Measurements from ENCODE around the gene GNAT1. TPM values are rescaled to one million over a fixed set of nuclear protein-coding genes. Genes with fewer than 3 reads are reported as not detected.
A peak's percentile ranks its signal among the peaks of the same experiment; 100 is the strongest.

Gene GNAT1
- total RNA-seq, 1 experiment from 2014 or later = not detected

DNA sequence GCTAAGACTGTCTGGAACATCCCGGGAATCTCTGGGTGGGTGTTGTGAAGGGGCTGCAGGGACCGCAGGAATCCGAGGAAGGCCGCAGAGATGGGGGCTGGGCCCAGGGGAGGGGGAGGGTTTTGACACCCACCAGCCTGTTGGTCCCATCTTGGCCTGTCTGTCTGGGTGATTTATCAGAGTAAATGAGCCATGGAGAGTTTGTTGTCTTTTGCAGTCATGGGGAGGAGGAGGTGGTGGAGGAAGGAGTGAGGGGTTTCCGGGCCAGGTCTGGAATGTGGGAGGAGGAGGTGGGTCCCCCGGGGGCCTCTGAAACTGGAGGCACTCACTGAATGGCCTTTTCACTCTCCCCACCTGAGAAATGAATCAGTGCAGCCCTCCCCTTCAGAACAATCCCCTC, 24.8 kb upstream of the GNAT1 start:
- peak in 1 of 2 experiments; percentile 58 for DNase-seq
- Histone ChIP-seq H2AFZ (no peak overlapping the region), H3K9me2 (ENCODE audit: insufficient read depth) (no peaks in the 10 kb centered on the region), H3K27ac (no peak overlapping the region), H3K27me3 (ENCODE audit: insufficient read depth, low read depth) (no peaks in the 10 kb centered on the region), H4K20me1 (ENCODE audit: insufficient read depth) (no peaks in the 10 kb centered on the region), H3K4me3 (no peak overlapping the region), H3F3A (ENCODE audit: insufficient read depth, low read depth) (no peaks in the 10 kb centered on the region; the same call in 1 of the 2 replicates), H3K4me1 (replicated peaks; ENCODE audit: insufficient read depth) (peaks cover 33% of the 10 kb centered on the region), H3K36me3 (ENCODE audit: low read depth) (no peaks in the 10 kb centered on the region), H3K4me2 (no peak overlapping the region), H3K9me3 (ENCODE audit: insufficient read depth, low read depth) (no peaks in the 10 kb centered on the region), H3K79me2 (ENCODE audit: low read depth) (no peaks in the 10 kb centered on the region)
- TF ChIP-seq, protein P1, sequence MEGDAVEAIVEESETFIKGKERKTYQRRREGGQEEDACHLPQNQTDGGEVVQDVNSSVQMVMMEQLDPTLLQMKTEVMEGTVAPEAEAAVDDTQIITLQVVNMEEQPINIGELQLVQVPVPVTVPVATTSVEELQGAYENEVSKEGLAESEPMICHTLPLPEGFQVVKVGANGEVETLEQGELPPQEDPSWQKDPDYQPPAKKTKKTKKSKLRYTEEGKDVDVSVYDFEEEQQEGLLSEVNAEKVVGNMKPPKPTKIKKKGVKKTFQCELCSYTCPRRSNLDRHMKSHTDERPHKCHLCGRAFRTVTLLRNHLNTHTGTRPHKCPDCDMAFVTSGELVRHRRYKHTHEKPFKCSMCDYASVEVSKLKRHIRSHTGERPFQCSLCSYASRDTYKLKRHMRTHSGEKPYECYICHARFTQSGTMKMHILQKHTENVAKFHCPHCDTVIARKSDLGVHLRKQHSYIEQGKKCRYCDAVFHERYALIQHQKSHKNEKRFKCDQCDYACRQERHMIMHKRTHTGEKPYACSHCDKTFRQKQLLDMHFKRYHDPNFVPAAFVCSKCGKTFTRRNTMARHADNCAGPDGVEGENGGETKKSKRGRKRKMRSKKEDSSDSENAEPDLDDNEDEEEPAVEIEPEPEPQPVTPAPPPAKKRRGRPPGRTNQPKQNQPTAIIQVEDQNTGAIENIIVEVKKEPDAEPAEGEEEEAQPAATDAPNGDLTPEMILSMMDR (conservative IDR thresholded peaks at IDR 0.05) = no peak
- no peak for TF ChIP-seq EZH2 (IDR thresholded peaks at IDR 0.05; ENCODE audit: low read depth)
- ChIA-PET CTCF (no interaction called here), POLR2A (ENCODE audit: unreplicated experiment) (no interaction called here)
- BruUV-seq (replicated peaks) = no TSS peak
- intact Hi-C loops (cut with micrococcal nuclease; ENCODE audit: unreplicated experiment) = loop anchor here (1.0 kb wide), 1 partner anchor 11 kb away; the partner anchor contains the start of gene SEMA3F

DNA sequence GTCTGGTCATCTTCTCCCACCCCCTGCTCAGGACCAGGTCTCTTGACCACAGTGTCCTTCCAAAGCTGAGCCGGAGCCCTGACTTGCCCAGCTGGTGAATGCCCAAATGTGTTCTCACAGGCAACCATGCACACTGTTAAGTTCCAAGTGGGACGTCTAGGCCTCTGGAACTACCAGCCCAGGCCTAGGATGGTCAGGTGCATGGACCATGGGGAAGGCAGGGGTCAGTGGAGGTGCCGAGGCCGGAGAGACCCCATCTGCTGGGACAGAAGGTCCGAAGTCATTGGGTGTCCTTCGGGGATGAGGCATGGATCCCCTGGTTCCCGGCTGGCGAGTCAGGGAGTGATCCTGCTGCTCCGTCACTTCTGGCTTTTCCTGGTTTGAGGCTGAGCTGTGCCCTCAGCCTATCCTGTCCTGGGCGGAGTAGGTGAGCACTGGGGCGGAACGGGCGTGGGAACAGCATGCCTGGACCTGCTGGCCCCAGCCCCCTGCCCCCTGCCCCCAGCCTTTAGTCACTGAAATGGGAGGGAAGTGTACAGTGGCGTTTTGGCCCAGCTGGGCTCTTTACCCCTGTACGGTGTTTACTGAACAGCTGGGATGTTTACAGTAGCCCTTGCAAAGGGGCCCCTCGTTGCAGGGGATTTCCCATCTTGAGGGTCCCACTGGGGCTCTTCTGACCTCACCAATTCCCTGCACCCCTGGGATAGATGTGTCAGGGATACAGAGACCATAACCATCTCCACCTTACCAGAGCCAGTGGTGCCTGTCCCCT, 24.2 kb upstream of the GNAT1 start:
- Histone ChIP-seq H3K27me3 (ENCODE audit: insufficient read depth, low read depth) (no peaks in the 10 kb centered on the region), H3K4me2 (no peak overlapping the region), H3K9me2 (ENCODE audit: insufficient read depth) (no peaks in the 10 kb centered on the region), H3K27ac (no peak overlapping the region), H3F3A (ENCODE audit: insufficient read depth, low read depth) (no peaks in the 10 kb centered on the region; the same call in 1 of the 2 replicates), H3K4me1 (replicated peaks; ENCODE audit: insufficient read depth) (peaks cover 28% of the 10 kb centered on the region), H3K79me2 (ENCODE audit: low read depth) (no peaks in the 10 kb centered on the region), H3K4me3 (no peak overlapping the region), H4K20me1 (ENCODE audit: insufficient read depth) (no peaks in the 10 kb centered on the region), H2AFZ (no peak overlapping the region), H3K9me3 (ENCODE audit: insufficient read depth, low read depth) (no peaks in the 10 kb centered on the region), H3K36me3 (ENCODE audit: low read depth) (no peaks in the 10 kb centered on the region)
- BruUV-seq (replicated peaks) = no TSS peak
- peak; percentile 46 to 83 for DNase-seq
- TF ChIP-seq, protein P1 (conservative IDR thresholded peaks at IDR 0.05) = no peak
- TF ChIP-seq EZH2 (IDR thresholded peaks at IDR 0.05; ENCODE audit: low read depth) = no peak
- intact Hi-C loops (cut with micrococcal nuclease; ENCODE audit: unreplicated experiment) = loop anchor here (1.0 kb wide), 1 partner anchor 12 kb away; the partner anchor contains the start of gene SEMA3F
- ChIA-PET POLR2A (ENCODE audit: unreplicated experiment) (interaction anchor here (0.6 kb wide), 1 partner anchor 136 kb away, joined by 3 read pairs; no protein-coding TSS in a partner anchor), CTCF (no interaction called here)

DNA sequence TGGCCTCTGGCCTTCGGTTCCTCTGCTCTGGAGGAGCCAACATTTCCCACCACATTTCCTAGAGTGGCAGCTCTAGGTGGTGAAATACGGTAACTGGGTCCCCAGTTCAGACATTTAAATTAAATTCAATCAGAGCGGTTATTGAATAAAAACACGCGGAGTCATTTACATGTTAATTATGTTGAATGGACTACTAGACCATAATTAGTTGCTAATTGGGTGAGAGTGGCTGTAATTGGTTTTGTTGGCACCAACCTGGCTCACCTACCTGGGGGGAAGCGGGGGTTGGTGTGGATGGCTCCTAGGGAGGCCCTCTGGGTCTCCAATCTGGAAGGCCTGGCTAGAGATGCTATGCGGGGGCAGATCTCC, 23.6 kb upstream of the GNAT1 start:
- TF ChIP-seq, protein P1 (conservative IDR thresholded peaks at IDR 0.05) = no peak
- TF ChIP-seq EZH2 (IDR thresholded peaks at IDR 0.05; ENCODE audit: low read depth) = no peak
- no peak overlapping the region for H3K4me2 ChIP-seq
- ChIA-PET CTCF (no interaction called here), POLR2A (ENCODE audit: unreplicated experiment) (interaction anchor here (0.6 kb wide), 1 partner anchor 135 kb away, joined by 3 read pairs; no protein-coding TSS in a partner anchor)
- no peaks in the 10 kb centered on the region for H3K9me3 ChIP-seq (ENCODE audit: insufficient read depth, low read depth)
- no peaks in the 10 kb centered on the region for H3K79me2 ChIP-seq (ENCODE audit: low read depth)
- DNase-seq = no peak
- H3K4me1 ChIP-seq (replicated peaks; ENCODE audit: insufficient read depth) = peaks cover 27% of the 10 kb centered on the region
- H3K9me2 ChIP-seq (ENCODE audit: insufficient read depth) = no peaks in the 10 kb centered on the region
- intact Hi-C loops (cut with micrococcal nuclease; ENCODE audit: unreplicated experiment) = loop anchor here (1.0 kb wide), 1 partner anchor 13 kb away; the partner anchor contains the start of gene SEMA3F
- TSS peak; percentile 39 for BruUV-seq (replicated peaks)
- H2AFZ ChIP-seq = no peak overlapping the region
- H3K27ac ChIP-seq = no peak overlapping the region
- H3K4me3 ChIP-seq = no peak overlapping the region
- H3F3A ChIP-seq (ENCODE audit: insufficient read depth, low read depth) = no peaks in the 10 kb centered on the region; the same call in 1 of the 2 replicates
- no peaks in the 10 kb centered on the region for H3K27me3 ChIP-seq (ENCODE audit: insufficient read depth, low read depth)
- no peaks in the 10 kb centered on the region for H4K20me1 ChIP-seq (ENCODE audit: insufficient read depth)
- H3K36me3 ChIP-seq (ENCODE audit: low read depth) = no peaks in the 10 kb centered on the region
